NOMO-1 treated with dmso at 0.1 percent for 144 hours (cell line): Measurements from ENCODE around the gene FIBCD1.

Experiments
- DNase-seq: peaks from one replicate; lab custom pipeline; 2025; ENCODE audit not compliant: unreplicated experiment; lab: John Stamatoyannopoulos, UW

FIBCD1 gene

DNA sequence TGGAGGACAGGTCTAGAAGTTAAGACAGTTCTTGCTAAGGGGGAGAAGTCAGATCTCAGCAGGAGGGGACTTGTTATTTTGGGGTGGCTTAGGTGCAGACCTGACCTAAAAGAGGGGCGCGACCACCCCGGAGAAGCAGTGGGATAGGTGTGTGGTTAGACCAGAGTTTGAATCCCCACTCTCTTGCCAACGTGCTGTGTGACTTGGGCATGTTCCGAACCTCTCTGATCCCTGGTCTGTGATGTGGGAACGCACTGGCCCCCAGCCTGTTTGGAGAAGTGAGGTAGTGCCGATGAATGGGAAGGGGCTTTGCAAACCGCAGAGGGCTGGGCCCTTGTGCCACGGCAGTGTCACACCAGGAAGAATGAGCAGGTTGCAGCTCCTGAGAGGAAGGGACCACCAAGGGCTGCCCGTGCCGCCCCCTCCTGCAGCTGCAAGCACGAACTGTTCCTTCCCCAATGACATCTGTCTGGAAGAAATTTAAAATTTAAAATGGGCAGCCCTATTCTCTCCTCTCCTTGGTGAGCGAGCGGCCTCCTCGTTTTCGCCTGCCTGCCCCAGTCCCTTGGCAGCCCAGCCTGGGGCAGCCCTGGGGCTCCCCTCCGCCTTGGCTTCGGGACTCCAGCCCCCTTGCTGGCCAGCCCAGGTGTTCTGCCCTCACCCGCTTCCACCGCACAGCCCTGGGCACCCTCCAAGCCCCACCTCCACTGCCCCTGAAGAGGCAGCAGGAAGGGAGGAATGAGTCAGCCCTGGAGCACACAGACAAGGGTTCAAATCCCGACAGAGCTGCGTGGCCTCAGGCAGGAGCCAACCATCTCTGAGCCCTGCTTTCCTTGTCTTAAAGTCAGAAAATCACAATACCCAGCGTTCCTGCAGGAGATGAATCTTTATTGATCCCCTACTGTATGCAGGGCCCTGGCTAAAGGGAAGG, 1.6 kb downstream of the FIBCD1 start:
- no peak for DNase-seq

DNA sequence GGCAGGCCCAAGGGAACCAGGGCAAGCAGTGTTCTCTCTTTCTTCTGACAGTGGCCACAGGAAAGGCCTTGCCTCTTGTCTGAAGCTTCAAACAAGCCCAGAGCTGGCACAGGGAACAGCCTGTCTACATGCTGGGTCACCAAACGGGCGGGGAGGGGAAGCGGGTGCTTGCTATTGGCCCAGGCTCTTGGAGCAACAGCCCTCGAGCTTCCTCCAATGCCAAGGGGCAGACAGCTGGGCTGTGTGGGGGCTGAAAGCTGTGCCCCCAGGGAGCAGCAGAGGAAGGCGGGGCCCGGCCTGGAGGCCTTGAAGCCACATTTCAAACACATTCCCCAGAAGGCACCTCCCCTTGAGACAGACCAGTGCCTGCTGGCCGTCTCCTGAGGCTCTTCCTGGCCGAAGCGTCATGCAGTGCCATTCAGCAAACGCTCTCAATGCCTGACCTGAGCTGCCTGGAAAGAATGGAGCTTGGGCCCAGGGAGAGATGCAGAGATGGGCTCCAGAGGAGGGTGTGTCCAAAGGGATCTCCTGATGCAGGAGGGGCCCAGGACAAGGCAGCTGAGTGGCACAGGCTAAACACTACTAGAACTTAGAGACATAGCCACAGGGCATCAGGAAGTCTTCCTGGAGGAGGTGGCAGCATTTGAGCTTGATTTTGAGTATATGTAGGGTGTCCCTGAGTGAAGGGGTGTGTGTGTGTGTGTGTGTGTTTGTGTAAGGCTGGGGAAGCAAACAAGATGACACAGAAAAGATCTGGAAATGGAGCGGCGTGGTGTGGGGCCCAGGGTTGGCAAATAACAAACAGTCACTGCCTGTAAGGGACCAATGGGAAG, 2.5 kb downstream of the FIBCD1 start:
- DNase-seq = no peak

DNA sequence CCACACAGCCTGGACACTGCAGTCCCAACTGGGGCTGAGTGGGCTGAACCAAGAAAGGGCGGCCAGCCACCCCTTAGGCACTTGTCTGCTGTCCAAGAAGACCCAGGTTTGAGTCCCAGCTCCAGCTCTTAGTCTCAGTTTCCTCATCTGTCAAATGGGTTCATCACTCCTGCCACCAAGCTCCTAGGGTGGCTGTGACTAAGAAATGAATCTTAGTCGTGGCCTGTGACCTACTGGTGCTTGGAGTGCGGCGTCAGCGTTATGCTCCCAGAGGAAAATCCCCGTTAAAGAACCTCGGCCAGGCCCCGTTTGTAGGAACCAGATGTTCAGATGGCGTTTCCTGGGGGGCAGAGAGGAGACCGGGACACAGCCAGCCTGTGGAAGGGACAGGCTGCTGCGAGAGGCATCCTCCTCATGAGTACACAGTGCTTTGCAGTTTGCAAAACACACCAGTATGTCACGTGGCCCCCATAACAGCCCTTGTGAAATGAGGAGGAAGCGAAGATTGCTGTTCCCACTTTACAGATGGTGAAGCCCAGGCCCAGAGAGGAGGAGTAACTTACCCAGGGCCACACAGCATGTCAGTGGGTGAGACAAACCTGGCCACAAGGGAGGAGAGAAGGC, 3.3 kb downstream of the FIBCD1 start:
- DNase-seq = no peak

DNA sequence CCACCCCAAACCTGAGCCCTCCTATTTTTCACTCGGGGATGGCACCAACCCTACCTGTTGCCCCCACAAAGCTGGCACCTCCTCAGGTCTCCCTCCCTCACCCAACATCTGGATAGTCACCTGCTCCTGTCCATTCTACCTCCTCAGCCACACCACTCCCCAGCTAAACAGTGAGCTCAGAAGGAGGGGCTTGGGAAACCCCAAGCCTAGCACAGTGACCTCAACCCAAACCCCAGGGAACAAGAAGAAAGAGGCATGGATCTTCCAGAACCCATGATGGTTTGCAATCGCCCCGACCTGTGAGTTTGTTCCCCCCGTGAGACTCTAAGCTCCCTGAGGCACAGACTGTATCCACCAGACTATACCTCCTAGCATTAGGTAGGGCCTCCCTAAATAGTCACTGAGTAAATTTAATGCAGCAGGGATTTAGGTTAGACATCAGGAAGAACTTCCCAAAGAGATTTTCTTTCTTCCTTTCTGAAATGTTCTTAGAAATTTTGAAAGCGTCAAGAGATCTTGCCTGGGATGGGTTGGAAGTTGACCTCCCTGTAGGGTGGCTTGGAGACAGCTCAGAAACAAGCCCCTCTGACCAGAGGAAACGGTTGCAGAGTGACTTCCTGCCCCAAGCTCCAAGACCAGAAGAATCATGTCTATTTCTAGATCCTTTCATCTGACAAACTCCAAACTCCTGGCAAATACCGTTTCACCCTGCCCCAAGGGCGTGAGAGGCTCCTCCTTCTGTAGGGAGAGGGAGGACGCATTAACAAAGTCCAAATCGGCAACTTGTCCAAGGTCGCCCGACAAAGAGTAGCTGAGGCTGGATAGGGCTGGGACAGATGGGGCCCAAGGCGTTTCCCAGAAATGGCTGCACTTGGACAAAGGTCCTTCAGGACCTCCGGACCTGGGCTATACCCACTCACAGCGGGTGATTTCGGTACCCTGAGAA, 4.1 kb downstream of the FIBCD1 start:
- DNase-seq = no peak

DNA sequence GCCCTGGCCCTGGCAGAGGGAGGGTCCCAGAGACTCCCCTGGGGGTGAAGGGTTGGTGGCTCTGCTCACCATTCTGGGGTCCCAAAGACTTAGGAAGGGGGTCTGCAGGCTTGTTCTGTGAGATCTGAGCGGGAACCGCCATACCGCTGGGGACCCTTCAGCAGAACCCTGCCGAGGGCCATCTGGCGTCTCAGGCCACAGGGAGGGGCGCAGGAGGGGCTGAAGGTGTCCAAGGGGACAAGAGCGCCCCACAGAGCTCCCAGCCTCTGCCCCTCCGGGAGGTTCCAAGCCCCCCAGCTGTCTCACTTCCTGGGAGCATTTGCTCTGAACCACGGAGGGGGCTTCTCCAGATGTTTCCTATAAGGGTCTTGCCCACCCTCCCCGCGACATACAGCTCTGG, 4.8 kb downstream of the FIBCD1 start:
- DNase-seq = no peak

DNA sequence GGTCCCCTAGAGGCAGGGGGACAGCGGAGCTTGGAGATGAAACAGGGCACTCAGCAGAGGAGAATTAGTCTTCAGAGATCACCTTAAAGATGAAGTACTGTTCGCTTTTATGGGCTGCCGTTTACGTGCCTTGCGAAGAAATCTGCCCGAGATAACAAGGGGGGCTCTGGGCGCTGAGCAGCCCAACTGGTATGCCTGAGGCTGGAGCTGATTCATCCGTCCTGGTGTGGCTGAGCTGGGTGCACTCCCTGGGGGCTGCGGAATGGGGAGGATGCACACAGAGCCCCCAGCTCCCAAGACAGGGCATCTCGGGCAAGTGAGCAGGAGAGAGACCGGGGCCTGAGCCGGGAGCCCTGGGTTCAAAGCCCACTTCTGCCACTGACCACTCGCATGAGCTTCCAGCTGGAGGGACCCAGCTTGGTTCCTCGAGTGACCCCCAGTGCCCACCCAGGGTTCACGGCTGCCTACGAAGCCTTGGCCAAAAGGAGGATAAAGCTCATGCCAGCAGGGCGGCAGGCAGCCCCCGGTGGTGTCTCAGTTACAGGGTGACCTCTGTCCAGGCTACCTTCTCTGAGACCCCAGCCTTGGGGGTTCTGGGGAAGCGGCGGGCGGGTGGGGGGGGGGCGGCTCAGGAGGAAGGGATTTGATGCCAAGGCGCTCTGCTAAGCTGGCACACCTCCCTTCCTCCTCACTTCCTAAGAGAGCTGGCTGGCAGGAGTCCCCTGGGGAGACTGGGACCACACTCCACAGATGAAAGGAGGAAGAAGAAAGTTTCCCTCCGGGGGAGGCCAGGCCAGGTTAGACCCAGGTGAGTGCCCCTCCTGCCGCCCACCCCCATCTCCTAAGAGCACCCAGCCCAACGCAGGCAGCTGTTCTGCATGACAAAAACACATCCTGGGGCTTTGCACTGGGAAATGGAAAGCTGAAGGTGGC, 5.7 kb downstream of the FIBCD1 start:
- no peak for DNase-seq

DNA sequence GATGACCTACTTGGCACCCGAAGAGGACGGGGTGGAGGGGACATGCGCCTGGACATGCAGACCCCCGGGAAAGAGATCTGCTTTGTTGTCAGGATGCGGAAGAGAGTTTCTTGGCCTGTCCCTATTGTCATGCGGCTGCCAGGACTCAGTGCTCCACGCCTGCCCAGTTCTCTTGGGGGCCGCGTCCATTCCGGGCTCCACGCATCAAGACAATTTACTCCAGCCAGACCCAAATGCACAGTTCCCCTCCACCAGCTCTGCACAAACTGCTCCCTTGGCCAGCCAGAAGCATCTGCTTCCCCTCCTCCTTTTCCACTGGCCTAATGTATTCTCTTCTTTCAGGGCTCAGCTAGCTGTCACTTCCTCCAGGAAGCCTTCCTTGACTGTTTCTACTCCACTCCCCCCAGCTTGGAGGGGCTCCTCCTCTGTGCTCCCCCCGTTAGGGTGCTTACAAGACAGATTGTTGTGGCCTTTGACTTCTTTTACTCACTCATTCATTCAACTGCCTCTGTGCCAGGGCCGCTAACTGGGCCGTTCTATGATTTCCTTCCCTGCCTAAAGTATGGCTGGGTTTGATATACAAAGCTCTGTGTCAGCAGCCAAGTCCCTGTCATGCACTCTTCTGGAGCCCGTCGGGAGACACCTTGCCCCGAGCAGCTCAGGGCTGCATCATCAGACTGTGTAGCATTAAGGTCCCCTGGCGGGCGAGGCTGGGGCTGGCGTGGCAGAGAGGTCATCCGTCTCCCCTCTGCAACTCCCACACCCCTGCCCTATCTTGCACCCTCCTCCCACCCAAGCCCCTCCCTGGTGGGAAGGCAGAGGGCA, 6.6 kb downstream of the FIBCD1 start:
- no peak for DNase-seq

DNA sequence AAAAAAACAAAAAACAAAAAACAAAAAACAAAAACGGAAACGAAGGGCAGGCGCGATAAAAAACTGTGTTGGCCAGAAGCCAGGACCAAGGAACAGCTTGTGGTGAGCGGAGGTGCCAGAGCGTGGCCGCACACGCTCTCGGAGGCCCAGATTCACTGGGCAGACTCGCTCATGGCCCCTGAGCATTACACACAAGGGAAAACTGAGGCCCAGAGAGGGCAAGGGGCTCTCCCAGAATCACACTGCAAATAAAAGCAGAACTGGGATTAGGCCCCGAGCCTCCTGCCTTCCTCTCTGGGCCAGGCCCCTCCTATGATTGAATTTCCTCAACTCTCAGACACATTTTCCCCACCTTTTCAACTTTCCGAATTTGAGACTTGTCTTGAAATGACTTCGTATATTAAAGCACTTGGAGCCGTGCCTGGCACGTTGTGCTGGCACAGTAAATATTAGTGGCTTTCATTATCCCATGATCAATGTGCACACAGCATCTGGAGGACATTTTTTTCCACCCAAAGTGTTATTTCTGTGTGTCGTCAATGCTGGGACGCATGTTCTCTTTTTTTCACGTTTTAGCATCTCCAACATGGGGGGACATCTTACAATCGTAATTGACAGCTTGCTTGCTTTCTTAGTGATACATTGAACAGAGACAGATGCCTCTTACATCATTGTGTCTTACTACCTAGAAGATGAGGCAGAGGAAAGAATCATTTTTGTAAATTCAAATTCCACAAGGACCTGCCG, 7.4 kb downstream of the FIBCD1 start:
- no peak for DNase-seq

DNA sequence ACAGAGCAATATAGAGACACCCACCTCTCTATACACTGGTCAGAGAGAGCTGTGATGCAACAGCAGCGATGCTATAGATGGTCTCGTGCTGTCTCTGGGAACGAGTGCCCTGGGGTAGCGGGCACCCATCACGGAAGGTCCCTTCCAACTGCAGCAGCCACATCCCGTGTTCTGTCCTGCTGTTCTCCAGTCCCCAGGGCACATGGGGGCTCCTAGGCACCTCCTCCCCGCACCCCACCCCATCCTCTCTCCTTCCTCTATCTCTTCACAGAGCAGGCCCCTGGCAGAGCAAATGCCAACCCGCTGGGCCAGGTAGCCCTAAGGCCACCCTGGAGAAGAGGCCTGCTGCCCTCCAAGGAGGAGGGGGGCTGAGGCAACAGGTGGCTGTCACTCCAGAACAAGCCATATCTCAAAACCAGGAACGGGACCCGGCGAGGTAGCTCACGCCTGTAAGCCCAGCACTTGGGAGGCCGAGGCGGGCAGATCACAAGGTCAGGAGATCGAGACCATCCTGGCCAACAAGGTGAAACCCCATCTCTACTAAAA, 8.2 kb downstream of the FIBCD1 start:
- no peak for DNase-seq

DNA sequence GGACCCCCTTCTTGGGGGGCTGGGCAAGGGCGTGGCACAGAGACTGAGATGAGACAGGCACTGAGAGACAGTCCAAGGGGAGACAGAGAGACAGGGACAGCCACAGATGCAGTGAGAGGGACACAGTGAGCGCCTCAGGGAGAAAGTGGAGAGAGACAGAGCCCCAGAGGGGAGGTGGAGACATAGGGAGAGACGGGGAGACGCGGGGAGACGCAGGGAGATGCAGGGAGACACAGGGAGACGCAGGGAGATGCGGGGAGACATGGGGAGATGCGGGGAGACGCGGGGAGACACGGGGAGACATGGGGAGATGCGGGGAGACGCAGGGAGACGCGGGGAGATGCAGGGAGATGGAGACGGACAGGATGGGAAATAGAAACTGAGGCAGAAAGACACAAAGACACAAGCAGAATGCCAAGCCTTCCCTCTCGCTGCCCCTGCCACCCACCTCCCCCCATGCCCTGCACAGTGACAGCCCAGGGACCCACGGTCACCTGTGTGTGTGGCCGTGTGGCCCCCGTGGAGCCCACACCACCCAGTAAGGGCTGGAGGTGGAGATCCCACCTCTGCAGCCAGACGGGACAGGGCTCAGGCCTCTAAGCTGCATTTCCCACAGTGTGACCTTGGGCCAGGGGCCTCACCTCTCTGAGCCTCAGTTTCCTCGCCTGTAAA, 8.8 kb downstream of the FIBCD1 start:
- DNase-seq = no peak

DNA sequence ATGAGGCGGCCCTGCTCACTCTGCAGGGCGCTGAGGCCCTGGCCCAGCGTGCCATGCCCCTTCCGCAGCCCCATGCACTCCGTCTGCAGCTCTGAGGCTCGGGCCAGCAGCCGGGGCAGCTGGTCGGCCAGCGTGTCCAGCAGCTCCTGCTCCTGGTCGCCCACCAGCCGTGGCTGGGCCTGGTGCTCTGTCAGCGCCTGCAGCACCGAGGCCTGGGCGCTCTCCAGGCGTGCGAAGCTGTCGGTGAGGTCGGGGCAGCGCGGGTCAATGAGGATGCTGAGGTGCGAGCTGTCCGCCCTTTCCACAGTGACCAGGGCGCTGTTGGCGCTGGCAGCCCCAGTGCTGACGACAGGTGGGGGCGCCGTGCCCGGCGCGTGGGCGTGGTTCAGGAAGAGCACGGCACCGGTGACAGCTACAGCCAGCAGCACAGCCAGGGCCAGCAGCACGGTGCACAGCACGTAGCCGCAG, 9.4 kb downstream of the FIBCD1 start:
- DNase-seq = no peak

DNA sequence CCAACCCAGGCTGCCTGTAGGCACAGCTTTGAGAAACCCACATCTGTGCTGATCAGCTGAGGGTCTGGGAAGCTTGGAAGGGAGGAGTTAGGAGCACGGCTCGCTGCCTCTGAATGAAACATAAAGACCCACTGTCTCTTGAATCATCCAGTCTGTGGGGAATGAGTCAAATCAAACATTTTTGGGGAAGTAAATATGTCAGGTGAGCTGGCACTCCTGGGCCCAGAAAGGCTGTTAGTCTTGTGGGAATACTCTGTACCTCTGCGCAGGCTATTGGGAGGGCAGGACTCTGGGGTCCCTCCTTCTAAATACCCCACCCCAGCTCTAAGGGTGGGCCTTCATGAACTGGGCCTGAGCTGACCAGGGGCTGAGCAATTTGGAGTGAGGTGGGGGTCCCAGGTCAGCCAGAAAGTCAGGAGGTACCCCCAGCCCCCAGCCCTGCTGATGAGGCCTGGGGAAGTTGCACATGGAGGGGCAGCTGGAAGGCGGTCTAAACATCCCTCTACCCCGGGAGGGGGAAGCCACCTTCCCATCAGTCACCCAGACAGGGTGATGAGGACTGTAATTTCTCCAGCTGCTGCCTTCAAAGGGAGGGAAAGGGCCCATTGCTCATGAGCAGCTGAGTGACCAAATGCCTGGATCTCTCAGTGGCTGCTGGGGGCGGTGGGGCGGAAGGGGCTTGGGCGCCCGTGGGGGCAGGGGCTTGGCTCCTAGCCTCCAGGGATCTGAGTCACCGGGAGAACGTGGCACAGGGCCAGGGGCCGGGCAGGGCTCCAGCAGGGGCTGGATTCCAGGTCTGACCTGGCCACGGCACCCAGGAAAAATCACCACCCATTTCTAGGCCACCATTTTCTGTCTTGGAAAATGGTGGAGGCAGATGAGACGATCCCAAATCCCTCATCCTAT, 10.8 kb downstream of the FIBCD1 start:
- no peak for DNase-seq

DNA sequence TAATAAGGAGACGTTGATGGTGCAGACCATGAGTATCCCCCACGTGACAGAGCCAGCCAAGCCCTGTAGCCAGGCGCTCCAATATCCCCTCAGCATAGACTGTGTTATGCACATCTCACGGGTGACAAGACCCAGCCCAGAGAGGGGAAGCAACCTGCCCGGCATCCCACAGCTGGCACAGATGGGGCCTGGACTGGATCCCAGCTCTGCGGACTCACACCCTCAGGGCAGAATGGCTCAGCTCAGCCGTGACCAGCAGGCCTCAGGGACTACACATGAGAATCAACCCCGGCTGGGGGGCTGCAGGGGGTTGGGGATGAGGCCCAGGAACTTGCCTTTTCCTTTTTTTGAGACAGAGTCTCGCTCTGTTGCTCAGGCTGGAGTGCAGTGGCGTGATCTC, 11.7 kb downstream of the FIBCD1 start:
- DNase-seq = no peak

DNA sequence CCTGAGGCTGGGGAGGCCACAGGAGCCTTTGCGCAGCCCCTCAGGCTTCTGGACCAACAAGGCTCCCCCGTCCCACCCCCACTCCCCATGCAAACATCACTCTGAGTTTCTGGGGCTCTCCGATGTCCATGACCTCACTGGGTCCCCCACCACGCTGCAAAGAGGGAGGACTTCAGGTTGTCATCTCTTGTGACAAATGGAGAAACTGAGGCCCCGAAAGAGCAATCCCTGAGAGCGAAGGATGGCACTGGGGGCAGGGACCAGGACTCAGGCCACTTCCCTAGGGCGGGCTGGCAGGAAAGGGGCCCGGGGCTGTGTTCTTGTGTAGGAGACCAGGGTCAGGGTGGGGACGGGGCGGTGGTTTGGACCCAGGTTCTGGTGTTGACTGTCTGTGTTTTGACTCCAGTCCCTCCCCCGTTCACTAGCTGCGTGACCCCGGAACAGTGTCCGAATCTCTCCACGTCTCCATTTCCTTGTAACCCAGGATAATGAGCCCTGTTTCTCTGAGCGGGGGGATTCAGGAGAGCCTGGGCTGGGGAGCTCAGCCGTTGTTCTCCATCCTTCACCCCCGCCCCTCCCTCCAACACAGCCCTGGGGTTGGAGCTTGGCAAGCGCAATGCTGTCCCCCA, 13.9 kb downstream of the FIBCD1 start:
- no peak for DNase-seq

DNA sequence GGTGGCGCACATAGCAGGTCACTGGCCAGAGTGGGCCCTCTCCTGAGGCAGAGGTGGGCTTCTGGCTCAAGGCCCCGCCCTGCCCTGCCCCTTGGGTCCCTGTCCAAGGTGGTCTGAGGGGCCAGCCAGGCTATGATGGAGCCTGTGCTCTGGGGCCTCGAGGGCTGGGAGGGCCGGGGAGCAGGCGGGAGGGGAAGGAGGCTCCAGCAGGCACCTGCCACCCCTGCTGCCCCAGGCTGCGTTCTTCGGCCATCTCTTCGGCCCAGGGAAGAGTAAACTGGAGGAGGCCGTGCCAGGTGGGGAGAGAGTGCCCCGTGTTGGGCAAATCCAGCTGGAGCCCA, 14.6 kb downstream of the FIBCD1 start:
- DNase-seq = no peak
